GM21447 (cell line): ENCODE results near the gene FAM181A.

Experiments
- ATAC-seq: cut with Tn5 transposase; IDR thresholded peaks from one replicate; pipeline ENCODE4 v1.9.1; 2021; ENCODE audit not compliant: unreplicated experiment

Gene FAM181A

DNA sequence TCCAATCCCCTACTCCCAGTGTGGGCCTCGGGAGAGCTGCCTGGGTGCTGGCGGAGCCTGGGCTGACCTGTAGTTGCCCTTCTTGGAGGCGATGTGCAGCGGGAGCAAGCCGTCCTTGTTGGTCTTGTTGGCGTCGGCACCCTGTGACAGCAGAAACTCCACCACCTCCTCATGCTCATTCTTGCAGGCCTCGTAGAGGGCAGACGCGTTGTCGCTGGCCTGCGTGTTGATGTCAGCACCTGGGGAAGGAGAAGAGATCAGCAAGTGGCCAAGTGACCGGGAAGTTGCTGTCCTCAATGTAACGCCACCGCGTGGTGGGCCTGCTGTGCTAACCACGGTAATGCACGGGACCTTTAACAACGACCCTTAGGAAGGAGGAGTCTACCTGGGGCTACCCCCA, 20.1 kb downstream of the FAM181A start:
- no peak for ATAC-seq

DNA sequence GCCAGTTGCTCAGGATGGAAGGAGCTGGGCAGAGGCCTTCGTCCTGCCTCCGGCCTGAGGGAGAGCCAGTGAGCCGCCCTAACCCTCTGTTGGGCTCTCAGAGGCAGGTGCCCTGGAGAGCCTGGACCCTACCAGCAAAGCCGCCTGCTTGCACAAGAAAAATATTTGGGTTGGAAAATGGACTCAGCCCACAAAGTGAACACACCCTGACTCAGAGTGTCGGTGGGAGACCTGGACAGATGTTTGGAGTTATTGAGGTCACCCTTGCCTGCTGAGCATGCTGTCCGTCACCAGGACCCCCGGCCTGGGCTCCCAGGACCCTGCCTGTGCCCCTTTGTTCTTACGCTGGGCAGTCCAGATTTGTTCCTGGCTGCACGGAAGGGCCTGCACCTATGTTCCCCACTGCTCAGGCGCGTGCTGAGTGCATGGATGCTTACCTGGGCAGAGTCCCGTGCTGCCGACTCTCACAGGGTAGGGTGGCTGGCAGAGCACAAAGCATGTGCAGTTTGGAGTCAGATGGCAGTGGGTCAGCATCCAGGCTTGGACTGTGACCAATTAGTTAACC, 22.4 kb downstream of the FAM181A start:
- ATAC-seq = no peak

DNA sequence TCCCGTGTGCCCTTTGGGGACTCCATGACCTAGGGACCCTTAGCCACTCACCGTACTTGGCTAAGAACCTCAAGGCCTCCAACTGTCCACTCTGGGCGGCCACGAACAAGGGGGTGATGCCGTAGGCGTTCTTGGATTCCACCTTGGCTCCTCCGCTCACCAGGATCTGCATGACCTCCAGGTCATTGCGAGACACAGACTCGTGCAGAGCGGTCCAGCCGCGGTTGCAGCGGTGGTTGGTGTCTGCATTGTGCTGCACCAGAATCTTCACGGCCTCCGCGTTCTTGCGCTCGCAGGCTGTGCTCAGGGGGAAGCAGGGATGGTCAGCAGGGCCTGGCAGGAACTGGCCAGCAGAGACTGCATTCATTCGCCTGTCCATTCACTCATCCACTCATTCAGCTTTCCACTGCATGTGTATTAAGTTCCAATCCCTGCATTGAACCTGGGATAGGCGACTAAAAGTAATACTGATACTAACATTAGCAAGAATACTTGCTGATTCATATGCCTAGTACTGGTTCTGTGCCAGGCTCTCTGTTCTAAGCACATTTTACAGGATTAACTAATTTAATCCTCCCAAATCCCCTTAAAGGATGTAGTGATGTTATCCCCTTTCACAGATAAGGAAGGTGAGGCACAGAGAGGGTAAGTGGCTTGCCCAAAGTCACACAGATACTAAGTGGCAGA, 23.9 kb downstream of the FAM181A start:
- no peak for ATAC-seq

DNA sequence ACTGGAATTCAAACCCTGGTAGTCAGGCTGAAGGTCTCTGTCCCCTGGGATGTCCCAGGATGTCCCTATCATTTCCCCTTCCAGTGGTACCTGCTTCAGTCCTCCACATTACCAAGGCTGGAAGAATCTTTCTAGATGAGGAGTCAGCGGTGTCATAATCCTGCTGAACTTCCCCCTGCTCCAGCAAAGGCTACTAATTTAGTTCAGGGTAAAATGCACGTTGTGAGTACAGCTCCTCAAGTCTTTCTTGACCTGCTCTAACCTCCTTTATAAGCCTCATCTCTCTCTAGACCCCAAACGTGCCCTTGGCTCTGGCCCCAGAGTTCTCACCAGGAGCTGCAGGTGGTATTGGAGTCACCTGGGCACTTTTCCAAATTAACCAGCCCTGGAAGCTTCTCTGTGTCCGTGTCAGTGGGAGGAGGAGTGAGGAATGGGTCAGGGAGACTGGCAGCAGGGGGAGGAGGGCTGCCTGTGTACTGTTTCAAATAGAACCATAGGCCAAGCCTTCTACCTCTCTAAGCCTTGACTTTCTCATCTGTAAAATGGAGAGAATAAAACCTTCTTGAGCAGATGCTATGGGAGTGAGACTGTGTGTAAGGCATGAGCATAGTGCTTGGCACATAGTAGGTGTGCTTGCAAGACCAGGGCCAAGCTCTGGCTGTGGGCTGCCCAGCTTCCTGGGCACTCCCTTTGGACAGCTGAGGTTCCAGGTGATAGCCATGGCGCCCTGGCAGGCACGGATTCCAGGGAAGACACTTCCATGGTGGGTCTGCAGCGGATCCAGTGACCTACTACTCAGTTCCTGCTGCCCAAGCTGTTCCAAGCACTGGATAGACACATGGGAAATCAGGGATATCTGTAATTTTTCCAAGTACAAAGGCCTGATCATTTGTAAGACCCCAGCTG, 24.7 kb downstream of the FAM181A start:
- no peak for ATAC-seq

DNA sequence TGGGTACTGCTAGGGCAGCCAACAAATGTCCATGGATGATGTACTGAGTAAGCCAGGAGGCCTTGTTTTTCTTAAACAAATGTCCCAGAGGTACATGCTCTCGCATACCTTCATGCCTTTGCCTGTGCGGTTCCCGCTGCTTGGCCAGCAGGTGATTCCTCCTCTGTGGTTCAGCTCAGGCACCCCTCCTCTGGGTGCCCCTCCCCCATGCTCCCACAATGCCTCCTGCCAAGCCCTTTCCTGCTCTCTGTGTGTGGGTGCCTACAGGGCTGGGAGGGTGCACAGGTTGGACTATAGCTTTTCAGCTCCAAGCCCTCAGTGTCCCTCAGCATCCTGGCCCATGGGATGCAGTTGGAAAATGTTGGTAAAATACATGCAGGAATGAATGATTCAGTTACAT, 25.7 kb downstream of the FAM181A start:
- ATAC-seq = no peak

DNA sequence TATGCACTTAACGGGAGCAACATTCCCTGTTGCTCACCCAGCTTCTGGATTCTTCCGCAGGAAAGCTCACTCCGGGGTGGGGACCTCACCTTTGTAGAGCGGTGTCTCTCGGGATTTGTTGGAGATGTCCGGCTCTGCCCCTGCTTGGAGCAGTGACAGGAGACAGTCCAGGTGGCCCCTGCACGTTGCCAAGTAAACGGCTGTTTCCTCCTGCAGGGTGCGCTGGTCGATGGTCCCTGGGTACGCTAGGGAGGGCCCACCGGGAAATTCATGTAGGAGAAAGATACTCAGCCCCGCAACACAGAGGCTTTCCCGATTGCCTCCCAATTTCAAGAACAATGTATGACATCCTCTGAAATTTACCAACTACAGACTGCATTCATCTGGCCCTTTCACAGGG, 26.1 kb downstream of the FAM181A start:
- no peak for ATAC-seq

DNA sequence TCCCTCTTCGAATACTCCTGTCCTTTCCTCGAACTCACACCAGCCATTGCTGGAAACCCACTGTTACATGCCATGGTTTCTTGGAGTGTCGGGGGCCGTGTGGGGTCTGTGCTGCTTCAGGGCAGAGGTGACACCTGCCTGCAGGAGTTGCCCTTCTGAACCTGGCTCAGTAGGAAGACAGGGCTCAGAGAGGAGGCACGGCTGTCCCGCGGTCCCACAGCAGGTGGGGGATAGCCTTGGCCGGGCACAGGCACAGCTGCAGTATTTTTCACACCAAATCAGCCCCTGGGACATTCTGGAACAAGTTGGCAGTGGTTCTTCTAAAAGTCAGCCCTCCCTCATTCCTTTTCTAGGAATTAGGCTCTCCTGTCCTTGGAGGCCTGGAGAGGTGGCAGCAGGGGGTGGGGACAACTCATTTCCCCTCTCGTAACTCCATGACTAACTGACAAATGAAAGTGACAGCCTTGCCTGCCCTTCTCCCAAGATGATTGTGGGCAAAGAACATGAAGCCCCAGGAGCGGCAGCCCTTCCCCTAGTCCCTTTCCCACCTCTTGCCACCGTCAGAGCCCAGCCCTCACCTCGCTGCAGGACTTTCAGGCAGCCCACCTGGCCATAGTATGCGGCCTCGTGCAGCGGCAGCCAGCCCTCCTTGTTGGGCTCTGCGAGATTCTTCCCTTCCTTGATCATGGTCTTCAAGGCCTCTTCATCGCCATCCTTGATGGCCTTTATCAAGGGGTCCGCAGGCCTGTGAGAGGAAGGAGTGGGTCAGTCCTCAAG, 26.8 kb downstream of the FAM181A start:
- no peak for ATAC-seq

DNA sequence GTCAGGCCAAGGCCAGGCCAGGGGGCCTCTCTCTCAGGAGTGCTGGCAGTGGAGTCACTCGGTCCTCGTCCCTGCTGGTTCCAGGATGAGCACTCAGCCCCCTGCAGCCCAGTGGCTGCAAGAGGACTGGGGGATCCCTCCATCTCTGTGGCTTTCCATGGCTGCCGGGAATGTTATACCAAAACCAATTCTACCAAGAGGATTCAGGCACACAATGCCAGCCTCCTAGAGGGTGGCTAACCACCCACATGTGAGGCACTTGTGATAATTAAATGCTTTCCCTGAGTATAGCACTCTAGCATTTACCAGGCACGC, 27.3 kb downstream of the FAM181A start:
- no peak for ATAC-seq

DNA sequence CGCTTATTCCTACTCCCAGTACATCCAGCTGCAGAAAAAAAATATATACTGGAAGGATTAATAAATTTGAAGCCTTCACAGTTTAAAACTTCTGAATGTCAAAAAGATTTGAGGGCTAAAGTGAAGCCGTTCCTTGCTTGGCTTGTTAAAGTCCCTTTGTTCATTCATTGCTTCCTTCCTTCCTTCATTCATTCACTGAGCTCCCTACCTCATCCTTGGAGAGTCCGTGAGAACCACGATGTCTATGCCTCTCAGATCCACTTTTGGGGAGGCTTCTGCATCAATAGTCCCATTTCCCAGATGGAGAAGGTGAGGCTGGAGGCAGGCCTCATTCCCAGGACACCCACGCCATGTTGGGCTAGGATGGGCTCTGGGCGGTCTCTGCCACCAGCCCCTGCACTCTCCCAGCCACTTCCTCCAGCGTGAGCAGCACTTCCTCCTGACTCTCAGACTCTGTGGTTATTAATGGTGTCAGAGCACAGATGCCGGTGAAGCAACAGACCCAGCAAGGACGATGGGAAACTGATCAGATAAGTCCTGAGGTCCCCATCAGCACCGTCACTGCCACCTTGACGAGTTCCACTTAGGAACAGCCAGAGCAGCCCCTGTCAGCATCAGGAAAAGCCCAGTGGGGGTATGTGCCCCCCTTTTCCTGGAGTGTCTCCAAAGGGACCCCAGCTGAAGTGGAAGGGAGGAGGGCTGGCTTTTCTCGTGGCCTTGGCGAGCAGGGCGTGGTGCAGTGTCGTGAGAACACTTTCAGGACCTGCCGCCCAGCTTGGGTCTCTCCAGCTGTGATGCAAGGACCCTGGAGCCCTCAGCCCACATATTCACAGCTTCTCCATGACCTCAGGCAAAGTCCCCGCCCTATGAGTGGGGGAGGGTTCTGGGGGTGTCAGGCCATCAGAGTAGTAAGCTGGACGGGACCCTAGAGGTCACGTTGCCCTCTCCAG, 28.0 kb downstream of the FAM181A start:
- ATAC-seq = peak; percentile 31

DNA sequence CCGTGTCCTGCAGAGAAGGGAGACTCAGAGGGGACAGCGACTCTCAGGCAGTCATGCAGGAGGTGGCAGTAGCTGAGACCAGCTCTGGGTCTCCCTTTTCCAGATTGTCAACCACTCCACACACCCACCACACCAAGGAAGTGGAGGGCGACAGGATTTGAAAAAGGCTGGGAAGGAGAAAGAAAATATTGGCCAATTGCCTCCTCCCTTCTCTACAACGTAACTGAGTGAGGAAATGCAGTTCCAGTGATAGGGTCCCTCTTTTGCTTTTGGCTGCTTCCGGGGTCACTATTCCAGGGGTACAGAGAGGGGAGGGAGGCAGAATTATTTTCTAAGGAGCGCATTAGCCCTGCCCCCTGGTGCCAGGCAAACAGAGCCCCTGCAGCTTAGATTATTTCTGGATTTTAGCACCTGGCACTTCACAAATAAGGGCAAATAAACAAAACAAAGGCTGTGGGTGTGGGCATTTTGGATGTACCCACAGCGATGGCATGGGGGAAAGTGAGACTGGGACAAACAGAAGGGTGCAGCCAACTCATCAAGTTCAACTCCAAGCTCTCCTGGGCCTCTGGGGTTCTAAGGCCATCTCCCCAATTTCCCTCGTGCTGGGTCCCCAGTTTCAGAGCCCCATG, 28.8 kb downstream of the FAM181A start:
- no peak for ATAC-seq

DNA sequence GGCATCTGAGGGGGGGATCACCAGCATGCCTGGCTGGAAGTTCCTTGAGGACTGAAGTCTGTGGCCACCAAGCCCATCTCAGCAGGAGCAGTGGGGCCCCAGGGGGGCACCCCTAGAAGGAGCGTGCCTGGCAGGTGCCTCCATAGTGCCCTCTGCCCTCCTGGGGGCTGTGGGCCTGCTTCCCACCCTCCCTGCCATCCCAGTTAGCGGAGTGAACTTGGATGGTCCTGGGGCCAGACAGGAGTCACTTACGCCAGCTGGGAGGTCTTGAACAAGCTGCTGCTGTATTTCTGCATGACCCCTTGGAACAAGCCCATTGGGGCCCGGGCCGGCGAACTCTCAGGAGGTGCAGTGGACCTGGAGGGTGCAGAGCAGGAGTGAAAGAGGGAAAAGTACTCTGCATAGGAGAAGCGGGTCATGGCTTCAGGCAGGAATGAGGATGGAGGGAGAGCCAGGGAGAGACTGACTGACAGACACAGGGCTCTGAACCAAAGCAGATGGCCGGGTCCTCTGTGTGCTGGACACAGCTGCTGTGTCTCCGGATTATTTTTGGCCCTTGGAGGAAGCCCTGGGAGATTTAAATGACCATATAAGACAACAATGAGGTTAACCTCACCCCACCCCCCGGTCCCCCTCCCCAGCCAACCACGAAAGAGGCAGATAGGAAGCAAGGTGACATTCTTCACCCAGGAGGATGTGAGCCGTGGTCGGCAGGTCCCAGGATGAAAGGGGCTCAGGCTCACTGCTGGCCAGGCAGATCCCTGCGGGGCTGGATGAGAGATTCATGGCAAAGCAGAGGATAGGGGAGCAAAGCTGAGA, 29.6 kb downstream of the FAM181A start:
- ATAC-seq = no peak

DNA sequence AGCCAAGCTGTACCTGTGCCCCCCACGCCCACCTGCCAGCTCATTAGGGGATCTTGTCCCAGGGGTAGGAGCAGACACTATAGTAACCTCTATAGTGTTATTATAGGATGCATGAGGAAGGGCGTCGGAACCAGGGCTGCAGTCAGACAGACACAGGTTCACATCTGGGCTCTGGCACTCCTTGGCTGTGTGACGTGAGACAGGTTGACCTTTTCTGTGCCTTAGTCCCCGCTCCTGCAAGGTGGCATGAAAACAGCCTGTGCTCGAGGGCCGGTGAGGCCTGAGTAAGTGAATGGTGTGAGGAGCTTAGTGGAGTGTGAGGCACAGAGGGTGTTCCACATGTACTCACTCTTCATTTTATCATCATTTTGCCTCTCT, 30.2 kb downstream of the FAM181A start:
- no peak for ATAC-seq

DNA sequence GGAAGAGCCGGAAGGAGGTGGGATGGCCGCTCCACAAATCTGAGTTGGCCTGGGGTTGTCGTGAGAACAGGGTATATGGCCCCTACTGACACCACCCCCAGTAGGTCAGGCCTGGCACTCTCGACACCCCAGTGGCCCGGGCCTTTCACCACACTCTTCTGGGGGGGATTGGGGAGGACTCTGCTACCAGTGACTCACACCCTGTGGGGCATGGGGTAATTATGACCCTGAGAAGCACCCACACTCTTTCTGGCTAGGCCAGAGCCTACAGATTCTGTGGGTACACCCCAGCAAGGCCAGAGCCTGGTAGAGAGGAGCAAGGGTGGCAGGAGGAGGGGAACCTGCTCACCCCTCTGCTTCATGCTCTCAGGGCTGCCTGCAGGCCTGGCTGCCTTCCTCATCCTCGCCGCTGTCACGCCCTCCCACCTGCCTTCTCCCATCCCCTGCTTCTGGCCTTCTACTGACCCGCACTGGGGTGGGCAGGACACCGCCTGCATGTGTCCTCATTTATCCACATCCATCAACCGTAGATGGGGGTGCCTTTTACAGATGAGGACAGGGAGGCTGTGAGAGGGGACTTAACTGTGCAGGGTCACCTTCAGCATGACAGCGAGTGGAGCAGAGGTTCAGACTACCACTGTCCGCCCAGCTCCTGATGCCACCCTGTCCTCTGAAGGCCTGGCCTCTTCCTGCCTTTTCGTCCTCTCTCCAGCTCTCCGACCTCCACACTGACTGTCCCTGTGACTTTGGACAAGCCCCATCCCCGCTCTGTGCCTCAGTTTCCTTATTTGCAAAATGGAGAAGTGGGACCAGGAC, 30.8 kb downstream of the FAM181A start:
- no peak for ATAC-seq

DNA sequence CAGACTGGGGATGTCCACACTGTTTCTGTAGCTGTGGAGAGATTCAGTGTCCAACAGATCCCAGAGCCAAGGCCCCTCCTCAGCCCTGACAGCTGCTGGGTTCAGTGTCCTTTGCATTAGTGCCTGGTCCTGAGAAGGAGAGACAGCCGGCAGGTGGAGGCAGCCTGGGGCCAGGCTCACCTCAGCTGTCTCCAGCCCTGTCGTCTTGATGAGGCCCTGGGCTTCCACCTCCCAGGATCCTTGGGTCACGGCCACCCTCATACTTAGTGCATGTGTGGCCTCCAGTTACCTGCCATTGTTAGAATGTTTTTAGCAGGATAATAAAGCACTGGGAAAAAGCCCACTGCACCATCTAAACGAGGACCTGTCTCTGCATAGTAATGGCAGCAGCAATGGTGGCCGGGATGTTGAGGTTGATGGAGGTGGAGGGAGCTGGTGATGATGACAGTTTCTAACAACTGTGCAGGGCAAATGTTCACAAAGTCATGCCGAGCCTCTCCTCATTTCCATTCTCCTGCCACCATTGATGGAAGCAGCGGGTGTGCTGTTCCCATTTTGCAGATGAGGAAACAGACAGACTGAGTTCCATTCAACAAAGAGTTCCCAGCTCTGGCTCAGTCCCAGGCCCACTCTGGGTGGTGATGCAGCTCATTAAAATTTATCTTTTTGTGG, 31.6 kb downstream of the FAM181A start:
- ATAC-seq = no peak

DNA sequence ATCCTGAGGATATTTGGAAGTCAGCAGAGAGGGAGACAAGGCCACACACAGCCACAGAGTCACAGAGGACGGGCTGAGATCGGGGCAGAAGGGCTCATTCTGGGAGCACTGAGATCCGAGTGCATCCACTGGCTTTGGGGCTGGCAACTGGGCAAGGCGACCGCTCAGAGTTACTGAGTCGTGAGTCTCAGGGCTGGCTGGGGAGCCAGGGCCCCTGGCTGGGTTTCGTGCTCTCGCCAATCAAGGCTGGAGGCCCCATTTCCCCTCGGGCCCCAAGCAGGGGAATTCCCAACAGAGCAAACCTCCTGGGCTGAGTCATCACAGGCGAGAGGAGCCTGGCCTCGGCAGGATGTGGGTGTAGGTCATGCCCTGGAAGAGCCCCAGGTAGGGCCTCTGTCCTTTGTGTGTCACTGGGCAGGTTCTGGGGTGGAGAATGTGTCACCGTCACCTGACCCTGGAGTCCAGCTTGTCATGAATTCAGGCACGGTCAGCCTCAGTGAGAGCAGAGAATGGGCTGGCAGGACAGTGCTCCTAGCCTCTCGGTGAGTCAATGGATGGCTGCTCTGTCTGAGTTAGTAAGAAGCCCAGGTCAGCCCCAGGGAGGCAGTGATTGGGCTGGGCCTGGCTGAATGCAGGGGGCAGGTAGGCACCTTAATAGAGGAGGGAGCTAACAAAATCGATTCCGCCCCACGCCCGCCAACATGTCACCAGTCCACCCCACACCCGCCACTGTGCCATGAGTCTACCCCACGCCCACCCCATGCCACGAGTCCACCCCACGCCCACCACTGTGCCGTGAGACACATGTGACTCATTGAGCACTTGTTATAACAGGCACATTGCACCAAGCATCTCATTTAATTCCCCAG, 32.3 kb downstream of the FAM181A start:
- ATAC-seq = peak; percentile 65

DNA sequence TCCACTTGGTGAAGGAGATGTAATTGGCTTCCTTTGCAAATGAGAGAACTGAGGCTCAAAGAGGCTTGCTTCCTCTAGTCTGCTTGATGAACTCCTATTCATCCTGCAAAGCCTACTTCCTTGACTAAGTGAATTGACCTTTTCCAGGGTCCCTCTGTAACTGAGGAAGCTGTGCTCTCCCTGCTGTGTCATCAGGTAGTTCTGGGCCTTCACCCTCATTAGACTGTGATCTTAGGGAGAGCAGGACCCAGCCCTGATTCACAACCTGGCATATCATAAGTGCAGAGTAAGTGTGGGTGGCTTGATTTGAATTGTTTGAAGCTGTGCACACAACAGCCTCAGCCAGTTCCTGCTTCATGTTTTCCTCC, 32.9 kb downstream of the FAM181A start:
- no peak for ATAC-seq
